Hepatic stellate cell (primary cell): ENCODE measurements around the gene FAM136A.
"Not testable (repeated sequence)": the region's sequence is repeated elsewhere in the genome, so short reads cannot be mapped to it uniquely, and the experiment has no call there.

Source experiments
- DNase-seq: peaks from one replicate; pipeline ENCODE4 v3.0.0; 2011; ENCODE audit warnings: low spot score

The FAM136A gene

DNA sequence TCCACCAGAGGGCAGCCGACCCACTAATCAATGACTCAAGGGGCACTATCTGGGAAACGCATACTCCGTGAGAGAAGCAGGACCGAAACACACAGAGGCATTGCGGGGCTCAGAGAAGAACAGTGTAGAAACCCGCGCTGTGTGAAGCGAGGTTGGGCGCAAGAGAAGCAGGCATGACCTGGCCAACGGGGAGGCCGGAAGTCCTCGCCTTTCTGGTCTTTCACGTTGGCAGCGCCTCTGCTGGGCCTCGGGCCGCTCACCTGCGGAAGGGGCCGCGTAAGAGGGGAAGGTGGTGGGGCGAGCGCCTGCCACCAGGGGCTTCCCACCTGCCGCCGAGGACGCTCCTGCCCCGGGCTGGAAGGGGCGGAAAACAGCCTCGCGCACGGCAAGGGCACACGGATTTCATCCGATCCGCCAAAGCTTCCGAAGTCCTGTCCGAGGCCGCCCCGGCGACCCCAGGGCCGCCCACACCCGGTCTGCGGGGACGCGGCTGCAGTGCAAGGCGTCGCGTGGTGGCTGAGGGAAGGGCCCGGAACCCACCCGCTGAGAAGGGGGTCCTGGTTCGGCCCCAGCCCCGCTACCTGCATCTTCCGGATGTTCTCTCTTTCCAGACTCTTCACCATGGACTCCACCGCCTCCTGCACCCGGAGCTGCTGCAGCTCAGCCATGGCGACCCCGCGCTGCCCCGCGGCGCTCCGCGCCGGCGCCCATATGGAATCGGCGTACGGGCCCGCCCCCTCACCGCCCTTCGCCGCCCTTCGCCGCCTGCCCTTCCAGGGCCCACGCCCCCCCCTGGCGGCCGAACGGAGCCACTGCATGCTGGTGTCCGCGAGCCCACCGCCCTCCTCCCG is at the start of gene FAM136A:
Gene FAM136A, minus strand, starts transcription at position 724 of the 851 bp plus-strand sequence. Its CDS starts 56 bp downstream, at position 668.
- peak; percentile 82 for DNase-seq

- DNase-seq, result no peak
Measured at GRCh38 chr2:70349921-70350685, 48.2 kb upstream of the FAM136A start.

GRCh38 chr2:70347831-70348230 is 46.0 kb upstream of the FAM136A start:
- no peak for DNase-seq

- no peak for DNase-seq
Measured at GRCh38 chr2:70344195-70344594, 42.3 kb upstream of the FAM136A start.

DNA sequence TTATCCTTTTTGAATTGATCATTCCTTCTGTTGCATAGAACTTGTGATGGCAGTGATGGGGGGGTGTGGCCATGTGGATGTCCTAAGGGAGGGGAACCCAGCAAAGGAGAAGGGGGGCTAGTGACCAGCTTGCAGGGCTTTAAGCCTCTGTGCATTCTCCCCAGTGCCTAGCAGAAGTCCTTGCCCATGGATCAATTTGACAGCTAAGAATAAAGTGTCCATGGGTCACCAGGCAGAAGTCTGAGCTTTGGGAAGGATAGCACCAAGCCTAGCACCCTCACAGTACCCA is 39.6 kb upstream of the FAM136A start:
- DNase-seq, result no peak

DNA sequence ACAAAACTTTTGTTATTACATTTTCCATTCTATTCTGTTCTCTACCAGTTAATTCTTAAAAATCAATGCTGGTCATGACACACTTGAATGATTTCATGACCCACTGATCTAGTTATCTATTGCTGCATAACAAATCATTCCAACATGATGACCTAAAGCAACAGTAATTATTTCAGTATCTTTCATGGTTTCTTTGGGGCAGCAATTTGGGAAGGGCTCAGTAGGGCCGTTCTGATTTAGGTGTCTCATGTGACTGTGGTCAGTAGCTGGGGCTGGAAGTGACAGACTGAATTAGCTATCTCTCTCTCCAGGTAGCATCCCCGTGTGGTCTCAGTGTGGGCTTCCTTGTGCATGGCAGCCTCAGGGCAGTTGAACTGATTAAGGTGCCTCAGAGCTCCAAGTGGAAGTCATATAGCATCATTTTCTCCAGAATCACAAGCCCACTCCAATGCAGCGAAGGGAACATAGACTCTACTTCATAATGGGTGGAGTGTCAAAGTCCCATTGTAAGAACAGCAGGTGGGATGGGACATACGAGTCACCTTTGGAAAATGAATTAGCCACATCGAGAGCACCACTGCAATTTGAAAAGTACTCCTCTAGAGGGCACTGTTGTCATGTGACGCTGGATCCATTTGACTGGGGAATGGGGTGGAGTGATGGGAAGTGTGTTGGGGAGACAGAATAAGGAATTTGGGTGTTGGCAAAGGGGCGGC is 39.1 kb upstream of the FAM136A start:
- DNase-seq, result peak; percentile 65

GRCh38 chr2:70340075-70340474 is 38.2 kb upstream of the FAM136A start:
- DNase-seq, result no peak

DNA sequence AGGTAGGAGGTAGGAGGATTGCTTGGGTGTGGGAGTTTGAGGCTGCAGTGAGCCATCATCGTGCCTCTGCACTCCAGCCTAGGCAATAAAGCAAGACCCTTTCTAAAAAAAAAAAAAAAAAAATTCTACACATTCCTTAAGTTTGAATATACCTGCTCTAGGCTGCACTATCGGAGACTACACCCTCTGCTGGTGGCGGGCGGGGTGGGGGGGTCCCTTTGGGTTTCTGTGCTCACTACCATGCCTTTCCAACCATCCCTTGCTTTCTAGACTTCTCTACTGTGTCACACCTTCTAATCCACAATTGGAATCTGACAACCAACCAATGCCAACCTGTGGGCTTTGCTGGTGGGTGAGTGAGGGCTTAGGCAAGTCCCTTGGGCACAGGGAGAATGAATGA is 34.7 kb upstream of the FAM136A start:
- DNase-seq, result no peak

- DNase-seq, result no peak
Measured at GRCh38 chr2:70331012-70331411, 29.1 kb upstream of the FAM136A start.

- no peak for DNase-seq
Measured at GRCh38 chr2:70330476-70330875, 28.6 kb upstream of the FAM136A start.

GRCh38 chr2:70328921-70329561 is 27.2 kb upstream of the FAM136A start:
- DNase-seq, result no peak

GRCh38 chr2:70325875-70326274 is 24.0 kb upstream of the FAM136A start:
- no peak for DNase-seq

DNA sequence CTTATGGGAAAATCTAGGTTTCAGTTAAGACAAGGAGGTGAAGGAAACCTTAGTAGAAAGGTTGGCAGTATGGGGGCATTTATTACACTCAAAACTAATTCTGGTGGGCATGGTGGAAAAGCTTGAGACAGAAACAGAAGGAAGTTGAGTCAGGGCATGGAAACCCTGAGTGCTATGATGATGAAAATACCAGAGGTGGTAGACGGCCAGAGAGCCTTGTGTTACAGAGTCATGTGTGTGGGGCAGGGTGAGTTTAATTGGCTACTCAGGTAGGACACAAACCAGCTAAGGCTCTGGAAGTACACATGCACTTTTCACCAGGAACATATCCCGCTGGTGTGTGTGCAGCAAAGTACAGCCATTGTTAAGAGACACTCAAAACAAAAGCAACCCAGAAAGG is 20.7 kb upstream of the FAM136A start:
- DNase-seq, result no peak

DNA sequence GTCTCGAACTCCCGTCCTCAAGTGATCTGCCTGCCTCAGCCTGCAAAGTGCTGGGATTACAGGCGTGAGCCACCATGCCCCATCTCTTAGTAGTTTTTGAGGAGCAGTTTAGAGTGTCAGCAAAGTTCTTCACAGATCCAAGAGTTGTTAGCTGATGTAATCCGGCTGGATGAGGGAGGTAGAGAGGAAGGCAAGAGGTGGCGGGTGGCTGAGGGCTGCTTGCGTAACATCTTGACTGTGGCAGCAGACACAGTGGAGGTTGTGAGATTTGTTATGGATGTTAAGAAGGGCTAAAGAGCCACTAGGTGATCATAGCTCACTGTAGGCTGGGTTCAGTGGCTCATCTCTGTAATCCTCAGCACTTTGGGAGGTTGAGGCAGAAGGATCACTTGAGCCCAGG is 19.5 kb upstream of the FAM136A start:
- DNase-seq, result no peak

- DNase-seq, result no peak
Measured at GRCh38 chr2:70314640-70315039, 12.8 kb upstream of the FAM136A start.

GRCh38 chr2:70312560-70312959 is 10.7 kb upstream of the FAM136A start:
- no peak for DNase-seq

DNA sequence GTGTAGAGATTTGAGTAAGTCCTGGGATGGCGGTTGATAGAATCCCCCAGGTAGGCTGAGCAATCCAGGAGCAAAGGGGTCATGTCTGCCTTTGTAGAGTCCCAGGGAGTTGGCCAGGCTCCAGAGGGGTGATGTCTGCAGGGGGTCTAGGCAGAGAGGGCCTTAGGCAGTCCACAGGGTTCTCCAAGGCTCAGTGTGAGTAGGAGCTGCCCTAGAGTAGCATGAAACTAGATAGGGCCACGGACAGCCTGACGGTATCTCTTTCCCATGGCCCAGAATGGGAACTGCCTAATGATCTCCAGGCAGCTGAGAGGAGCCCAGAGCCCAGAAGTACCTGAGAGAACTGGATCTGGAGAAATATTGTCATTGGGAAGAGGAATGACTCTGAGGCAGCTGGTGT is 9.0 kb upstream of the FAM136A start:
- DNase-seq, result no peak

DNA sequence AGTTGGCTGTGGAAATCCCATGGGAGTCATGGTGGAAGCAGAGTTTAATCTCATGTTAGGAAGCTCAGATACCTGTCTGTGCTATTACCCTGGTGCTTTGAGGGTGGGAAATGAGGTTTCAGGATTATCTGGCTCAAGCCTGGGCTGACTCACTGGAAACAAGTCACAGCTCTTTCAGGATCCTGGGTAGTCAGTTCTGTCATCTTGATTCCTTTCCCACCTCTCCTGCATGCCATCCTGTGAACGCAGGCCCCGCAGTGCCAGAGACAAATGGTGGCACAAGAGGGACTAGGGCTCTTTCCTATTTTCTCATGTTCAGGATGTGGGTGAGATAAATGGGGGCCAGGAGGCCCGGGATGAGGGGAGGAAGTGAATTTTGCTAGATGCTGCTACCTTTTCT is 3.7 kb upstream of the FAM136A start:
- DNase-seq, result no peak

- no peak for DNase-seq
Measured at GRCh38 chr2:70304498-70304897, 2.6 kb upstream of the FAM136A start.

GRCh38 chr2:70303186-70303585 is 1.3 kb upstream of the FAM136A start:
- DNase-seq, result no peak

GRCh38 chr2:70302195-70302546 is 304 bp upstream of the FAM136A start:
- DNase-seq, result not testable (repeated sequence)

GRCh38 chr2:70300771-70301343 is 1.0 kb downstream of the FAM136A start:
- no peak for DNase-seq
